HepG2 (cell line): ENCODE results near the gene TFF1. TPM values are rescaled to one million over a fixed set of nuclear protein-coding genes. Genes with fewer than 3 reads are reported as not detected.
A peak's percentile ranks its signal among the peaks of the same experiment; 100 is the strongest.

Experiments
- AGO1 ChIP-seq: fragments of 200-400 bp; formaldehyde crosslinking; IDR thresholded peaks from 2 replicates; pipeline ENCODE4 v1.6.1; 2017; ENCODE audit warnings: mild to moderate bottlenecking, low read depth, low read length, moderate library complexity; ENCODE audit not compliant: poor library complexity, severe bottlenecking
- ARNT2 ChIP-seq: sonication (generic); formaldehyde crosslinking; IDR thresholded peaks from 2 replicates; pipeline ENCODE4 v1.8.0; 2022; ENCODE audit warnings: mild to moderate bottlenecking, low read depth, missing genetic modification reagents, moderate library complexity
- MTA1 ChIP-seq: sonication (generic); formaldehyde crosslinking; IDR thresholded peaks from 2 replicates; pipeline ENCODE4 v1.4.0; 2020; ENCODE audit warnings: missing genetic modification reagents, mild to moderate bottlenecking, borderline replicate concordance
- NCOA2 ChIP-seq: sonication (generic); formaldehyde crosslinking; IDR thresholded peaks from 2 replicates; pipeline ENCODE4 v1.8.0; 2022; ENCODE audit warnings: inconsistent platforms
- NFATC3 ChIP-seq: sonication (generic); formaldehyde crosslinking; IDR thresholded peaks from 2 replicates; pipeline ENCODE4 v1.5.1; 2020; ENCODE audit warnings: mild to moderate bottlenecking, missing genetic modification reagents
- PAWR ChIP-seq: sonication (generic); formaldehyde crosslinking; IDR thresholded peaks from 2 replicates; pipeline ENCODE4 v1.4.0; 2020; ENCODE audit warnings: missing genetic modification reagents, mild to moderate bottlenecking, borderline replicate concordance
- PAXIP1 ChIP-seq: sonication (generic); formaldehyde crosslinking; conservative IDR thresholded peaks from 2 replicates; pipeline ENCODE4 v1.4.0; 2020; ENCODE audit warnings: mild to moderate bottlenecking, missing genetic modification reagents, moderate library complexity
- PCBP2 ChIP-seq: fragments of 200-400 bp; formaldehyde crosslinking; optimal IDR thresholded peaks from 2 replicates; pipeline ENCODE3; 2018; ENCODE audit warnings: low read length, low read depth; ENCODE audit not compliant: poor library complexity, severe bottlenecking
- RCOR2 ChIP-seq: IDR thresholded peaks from 2 replicates; pipeline ENCODE4 v1.6.1; 2016; ENCODE audit warnings: missing biosample characterization, missing genetic modification reagents
- TBX3 ChIP-seq: fragments of 450-650 bp; IDR thresholded peaks from 2 replicates; pipeline ENCODE4 v1.6.1; 2017; ENCODE audit warnings: antibody characterized with exemption, mild to moderate bottlenecking, inconsistent platforms, borderline replicate concordance
- ZBTB7B ChIP-seq: sonication (generic); formaldehyde crosslinking; IDR thresholded peaks from 2 replicates; pipeline ENCODE4 v1.4.0; 2020; ENCODE audit warnings: missing genetic modification reagents
- ZNF367 ChIP-seq: sonication (generic); formaldehyde crosslinking; IDR thresholded peaks from 2 replicates; pipeline ENCODE4 v1.4.0; 2020; ENCODE audit warnings: missing genetic modification reagents, borderline replicate concordance
- ZNF431 ChIP-seq: sonication (generic); formaldehyde crosslinking; IDR thresholded peaks from 2 replicates; pipeline ENCODE4 v1.9.0; 2022; ENCODE audit warnings: missing genetic modification reagents, low read depth, mild to moderate bottlenecking, borderline replicate concordance
- ZNF616 ChIP-seq: sonication (generic); formaldehyde crosslinking; IDR thresholded peaks from 2 replicates; pipeline ENCODE4 v1.5.0; 2020; ENCODE audit warnings: low read depth, mild to moderate bottlenecking, missing genetic modification reagents
- ZNF619 ChIP-seq: sonication (generic); formaldehyde crosslinking; IDR thresholded peaks from 2 replicates; pipeline ENCODE4 v1.4.0; 2020; ENCODE audit warnings: mild to moderate bottlenecking, missing genetic modification reagents
- ZNF646 ChIP-seq: sonication (generic); formaldehyde crosslinking; IDR thresholded peaks from 2 replicates; pipeline ENCODE4 v1.9.0; 2021; ENCODE audit warnings: mild to moderate bottlenecking, missing genetic modification reagents
- ZNF737 ChIP-seq: sonication (generic); formaldehyde crosslinking; IDR thresholded peaks from 2 replicates; pipeline ENCODE4 v1.5.0; 2020; ENCODE audit warnings: missing genetic modification reagents, mild to moderate bottlenecking, borderline replicate concordance
- ZNF891 ChIP-seq: sonication (generic); formaldehyde crosslinking; IDR thresholded peaks from 2 replicates; pipeline ENCODE4 v1.5.0; 2020; ENCODE audit warnings: mild to moderate bottlenecking, missing genetic modification reagents
- polyA plus RNA-seq, 8 experiments: library from polyadenylated mRNA; depleted of rRNA in 3 of 8; stranded (reverse) in 7 of 8; unstranded in 1 of 8; fragments of >200 nt; fragmentation: Illumina TruSeq in 4 of 8; extraction: Trizol in 4 of 8; gene quantifications; 2 replicates each; pipeline versions ENCODE4 v1.2.1 to v1.2.3, GENCODE V29; 2011 to 2016; ENCODE audit warnings: low read depth in 4 of 8, missing spikeins in 1 of 8, mixed read lengths in 1 of 8; ENCODE audit not compliant: insufficient read depth in 1 of 8
- total RNA-seq, 5 experiments: library from RNA; depleted of rRNA; stranded (reverse); fragments of >200 nt; fragmentation: Illumina TruSeq; extraction: Trizol; gene quantifications; 2 replicates each; pipeline ENCODE4 v1.2.3, GENCODE V29; 2016; ENCODE audit warnings: low read depth in 1 of 5
- TF ChIP-seq, protein P1 (sequence below): sonication (generic); formaldehyde crosslinking; IDR thresholded peaks from 2 replicates; pipeline ENCODE4 v1.4.0; 2020; ENCODE audit warnings: missing genetic modification reagents

TFF1 gene
- total and polyA plus RNA-seq, 2 of the 13 experiments (the other 11 are each of a cell fraction or from before 2014, with no cell fraction given): 0.24 to 19.4 TPM

GRCh38 chr21:42386034-42386591 is 19.8 kb upstream of the TFF1 start (continued):
- no peak; the same call in 1 of the 2 replicates for TF ChIP-seq ZNF646 (CRISPR knock-in tag)
- TF ChIP-seq, protein P1, sequence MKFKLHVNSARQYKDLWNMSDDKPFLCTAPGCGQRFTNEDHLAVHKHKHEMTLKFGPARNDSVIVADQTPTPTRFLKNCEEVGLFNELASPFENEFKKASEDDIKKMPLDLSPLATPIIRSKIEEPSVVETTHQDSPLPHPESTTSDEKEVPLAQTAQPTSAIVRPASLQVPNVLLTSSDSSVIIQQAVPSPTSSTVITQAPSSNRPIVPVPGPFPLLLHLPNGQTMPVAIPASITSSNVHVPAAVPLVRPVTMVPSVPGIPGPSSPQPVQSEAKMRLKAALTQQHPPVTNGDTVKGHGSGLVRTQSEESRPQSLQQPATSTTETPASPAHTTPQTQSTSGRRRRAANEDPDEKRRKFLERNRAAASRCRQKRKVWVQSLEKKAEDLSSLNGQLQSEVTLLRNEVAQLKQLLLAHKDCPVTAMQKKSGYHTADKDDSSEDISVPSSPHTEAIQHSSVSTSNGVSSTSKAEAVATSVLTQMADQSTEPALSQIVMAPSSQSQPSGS (CRISPR knock-in tag): peak; percentile 52; the same call in 1 of the 2 replicates
- no peak for TF ChIP-seq AGO1
- TF ChIP-seq ZNF367 (CRISPR knock-in tag): no peak
- no peak for TF ChIP-seq ZNF616 (CRISPR knock-in tag)
- TF ChIP-seq NFATC3: no peak
- peak; percentile 94 for TF ChIP-seq PAXIP1 (CRISPR knock-in tag)
- TF ChIP-seq RCOR2: peak; percentile 71; the same call in 1 of the 2 replicates
- no peak for TF ChIP-seq ZNF431 (CRISPR knock-in tag)
- no peak; the same call in 1 of the 2 replicates for TF ChIP-seq ZNF891 (CRISPR knock-in tag)
- no peak for TF ChIP-seq PCBP2
- TF ChIP-seq ZBTB7B (CRISPR knock-in tag): peak; percentile 88
- TF ChIP-seq ZNF619: no peak
- TF ChIP-seq ARNT2 (CRISPR knock-in tag): no peak
- 0 out of 2 replicates have a peak, but pooled peaks have one; percentile 37 for TF ChIP-seq PAWR (CRISPR knock-in tag)
- TF ChIP-seq ZNF737 (CRISPR knock-in tag): no peak
- TF ChIP-seq TBX3: peak; percentile 55; the same call in 1 of the 2 replicates
- TF ChIP-seq MTA1 (CRISPR knock-in tag): peak; percentile 96
- TF ChIP-seq NCOA2 (CRISPR knock-in tag): peak; percentile 98
